Tongue (tissue), 2 donors: ENCODE data around the gene CAMTA1. TPM values are rescaled to one million over a fixed set of nuclear protein-coding genes. Genes with fewer than 3 reads are reported as not detected.
A peak's percentile ranks its signal among the peaks of the same experiment; 100 is the strongest.
"Not testable (repeated sequence)": the region's sequence is repeated elsewhere in the genome, so short reads cannot be mapped to it uniquely, and the experiment has no call there.

ENCODE experiments used
- DNase-seq: peaks from one replicate; pipeline ENCODE4 v3.0.0-alpha.2; 2015
- total RNA-seq: library from RNA; depleted of rRNA; stranded (reverse); fragments of >200 nt; gene quantifications from one replicate; pipeline ENCODE4 v1.2.3, GENCODE V29; 2014

CAMTA1 gene
- total RNA-seq, 1 donor from 2014 or later: 60.6 TPM

DNA sequence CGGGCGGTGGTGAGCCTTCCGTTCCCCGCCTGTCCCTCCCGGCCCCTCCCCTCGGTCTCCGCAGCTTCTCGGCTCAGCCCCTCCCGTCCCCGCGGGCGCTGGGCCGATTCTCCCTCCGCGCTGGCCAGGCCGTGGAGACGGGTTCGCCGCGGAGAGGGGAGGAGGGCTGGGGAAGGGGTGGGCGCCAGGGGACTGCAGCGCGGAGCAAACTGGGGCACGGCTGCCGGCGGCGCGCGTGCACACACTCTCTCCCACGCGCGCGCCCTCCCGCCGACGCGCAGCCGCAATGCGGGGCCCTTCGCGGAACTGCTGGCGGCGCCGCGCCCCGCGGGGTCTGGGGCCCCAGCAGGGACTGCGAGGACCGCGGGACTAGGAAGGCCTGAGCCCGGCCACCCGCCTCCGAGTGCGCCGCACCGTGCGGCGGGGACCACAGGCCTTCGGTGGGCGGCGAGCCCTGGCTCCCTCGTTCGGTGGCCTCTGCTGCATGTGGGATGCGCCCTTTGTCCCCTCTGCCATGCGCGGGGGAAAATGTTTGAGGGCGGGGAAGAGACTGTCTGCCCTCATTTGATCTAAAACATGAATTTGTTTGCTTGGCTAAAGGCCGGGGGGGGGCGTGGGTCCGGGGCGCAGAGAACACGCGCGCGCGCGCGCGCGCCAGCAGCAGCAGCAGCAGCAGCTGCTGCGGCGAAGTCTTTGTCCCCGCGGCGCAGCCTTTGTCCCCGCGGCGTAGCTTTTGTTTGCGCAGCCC, 895.1 kb downstream of the CAMTA1 start:
- DNase-seq: peak; percentile 85

DNA sequence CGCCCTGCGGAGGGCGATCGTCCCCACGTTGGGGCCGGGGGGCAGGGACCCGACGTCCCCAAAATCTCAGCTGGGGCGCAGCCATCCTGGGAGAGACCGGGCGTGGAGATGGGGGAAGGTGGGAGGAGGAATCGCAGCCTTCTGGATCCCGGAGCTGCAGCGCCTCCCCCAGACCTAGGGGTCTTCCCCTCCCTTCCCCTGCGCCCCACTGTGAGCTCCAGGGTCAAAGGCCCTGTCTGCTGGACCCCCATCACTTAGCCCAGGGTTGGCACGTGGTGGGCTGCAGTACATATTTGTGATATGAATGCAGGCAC, 895.7 kb downstream of the CAMTA1 start:
- no peak for DNase-seq

DNA sequence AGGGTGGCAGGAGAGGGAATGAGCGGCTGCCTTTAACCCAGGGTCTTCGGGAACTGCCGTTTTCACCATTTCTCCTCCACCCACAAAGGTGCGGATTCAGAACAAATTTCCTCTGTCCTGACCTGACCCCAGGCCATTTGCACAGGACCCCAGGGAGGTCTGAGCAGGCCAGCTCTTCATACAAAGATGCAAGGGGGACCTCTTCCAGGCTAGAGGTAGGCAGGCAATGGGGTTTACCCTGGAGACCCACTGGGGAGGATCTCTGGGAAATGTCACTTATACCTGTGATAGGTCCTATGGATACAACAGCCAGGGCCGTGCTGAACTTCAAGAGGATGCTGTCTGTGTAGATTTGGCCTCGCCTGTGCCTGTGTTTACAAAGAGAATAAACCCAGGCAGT, 896.1 kb downstream of the CAMTA1 start:
- DNase-seq: no peak

DNA sequence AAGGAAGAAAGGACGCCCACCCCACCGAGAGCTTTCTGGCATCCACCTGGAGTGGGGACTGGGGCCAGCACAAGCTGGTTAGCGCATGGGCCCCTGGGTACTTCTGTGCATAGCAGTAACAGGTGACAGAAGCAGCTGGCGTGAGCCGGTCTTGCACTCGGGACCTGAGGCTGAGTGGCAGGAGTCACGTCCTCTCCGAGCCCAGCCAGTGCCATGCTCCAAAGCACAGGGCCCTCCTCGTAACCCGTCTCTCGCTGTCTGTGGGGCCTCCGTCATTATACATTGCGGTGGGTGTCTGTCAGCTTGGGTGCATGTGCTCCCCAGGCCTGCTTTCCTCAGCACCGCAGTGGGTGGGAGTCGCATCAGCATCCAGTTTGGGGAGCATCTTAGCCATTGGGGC, 898.3 kb downstream of the CAMTA1 start:
- no peak for DNase-seq

DNA sequence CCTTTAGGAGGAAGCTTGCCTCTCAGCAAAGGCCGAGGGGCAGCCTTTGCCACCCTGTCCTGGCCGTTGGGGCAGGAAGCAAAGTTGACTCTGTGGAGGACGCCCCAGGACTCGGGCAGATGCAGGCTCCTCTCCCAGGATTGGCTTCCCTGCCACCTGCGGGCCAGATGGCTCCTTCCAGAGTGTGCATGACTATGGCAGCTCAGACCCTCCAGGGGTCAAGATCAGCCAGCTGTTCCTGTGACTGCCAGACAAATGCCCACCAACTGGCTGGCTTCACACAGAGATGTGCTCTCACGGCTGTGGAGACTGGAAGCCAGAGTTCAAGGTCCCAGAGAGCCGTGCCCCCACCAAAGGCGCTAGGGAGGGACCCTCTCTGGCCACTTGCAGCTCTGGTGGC, 898.9 kb downstream of the CAMTA1 start:
- DNase-seq: peak; percentile 57

DNA sequence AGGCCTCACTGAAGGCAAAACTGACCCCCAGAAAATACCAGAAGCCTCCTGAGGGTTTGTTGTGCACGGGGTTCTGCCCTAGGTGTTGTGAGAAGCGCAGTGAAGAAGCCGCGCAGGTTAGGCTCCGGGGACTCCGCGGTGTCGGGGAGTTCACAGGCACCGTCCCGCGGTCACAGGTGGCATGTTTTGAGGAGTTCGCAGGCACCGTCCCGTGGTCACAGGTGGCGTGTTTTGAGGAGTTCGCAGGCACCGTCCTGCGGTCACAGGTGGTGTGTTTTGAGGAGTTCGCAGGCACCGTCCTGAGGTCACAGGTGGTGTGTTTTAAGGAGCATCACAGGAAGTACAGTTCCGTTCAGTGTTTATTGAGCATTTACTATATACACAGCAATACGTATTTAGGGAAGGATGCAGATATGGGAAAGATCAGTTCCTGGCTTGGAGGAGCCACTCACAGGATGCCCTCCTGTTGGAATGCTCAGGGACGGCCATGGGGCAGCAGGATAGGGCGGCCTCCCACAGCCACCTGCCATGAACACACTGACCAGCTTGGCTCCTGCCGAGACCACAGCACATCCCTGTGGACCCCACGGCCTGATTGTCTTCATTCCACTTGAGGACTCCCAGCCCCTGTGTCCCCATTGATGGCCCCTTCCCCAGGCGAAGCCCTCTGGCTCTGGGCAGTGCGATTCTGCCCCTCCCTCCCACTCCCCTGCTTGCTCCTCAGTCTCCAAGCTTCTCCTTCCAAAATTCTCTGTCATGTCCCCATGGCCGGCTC, 899.8 kb downstream of the CAMTA1 start:
- DNase-seq: no peak

DNA sequence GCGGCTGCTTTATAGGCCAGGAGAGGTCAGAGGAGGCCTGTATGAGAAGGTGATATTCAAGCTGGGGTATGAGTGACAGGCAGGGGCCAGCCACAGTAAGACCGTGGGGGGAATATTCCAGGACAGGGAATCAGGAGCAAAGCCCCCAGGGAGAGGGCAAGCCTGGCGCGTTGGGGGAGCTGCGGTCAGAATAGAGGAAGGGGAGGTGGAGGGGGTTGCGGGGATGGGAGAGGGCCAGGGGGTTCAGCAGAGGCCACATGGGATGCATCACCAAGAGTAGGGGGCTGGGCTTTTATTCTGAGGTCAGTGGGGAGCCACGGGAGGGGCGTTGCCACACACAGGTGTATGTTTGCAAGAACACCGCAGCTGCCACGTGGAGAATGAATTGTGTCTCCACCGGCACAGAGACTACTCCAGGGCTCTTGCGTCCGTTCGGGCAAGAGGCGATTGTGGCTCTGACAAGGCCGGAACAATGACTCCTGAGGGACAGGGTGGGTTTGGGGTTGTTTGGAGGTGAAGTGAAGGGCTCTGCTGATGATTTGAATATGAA, 901.1 kb downstream of the CAMTA1 start:
- no peak for DNase-seq

DNA sequence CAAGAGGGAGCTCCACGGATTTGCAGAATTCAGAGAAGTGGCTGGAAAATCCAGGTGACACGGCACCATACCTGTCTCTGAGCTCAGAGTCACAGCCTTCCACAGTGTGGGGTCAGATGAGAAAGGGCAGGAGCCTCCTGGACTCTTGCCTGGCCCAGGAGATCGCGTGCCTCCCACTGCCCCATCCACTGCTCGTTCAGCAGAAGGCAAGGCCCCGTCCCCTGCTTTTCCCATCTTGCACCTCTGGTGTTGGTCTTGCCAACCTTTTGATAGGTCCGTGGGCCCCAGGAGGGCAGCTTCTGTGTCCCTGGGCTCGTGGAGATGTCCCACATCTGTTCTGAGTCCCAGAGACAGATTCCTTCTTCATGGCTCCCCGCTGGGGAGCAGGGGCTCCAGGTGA, 902.2 kb downstream of the CAMTA1 start:
- no peak for DNase-seq

DNA sequence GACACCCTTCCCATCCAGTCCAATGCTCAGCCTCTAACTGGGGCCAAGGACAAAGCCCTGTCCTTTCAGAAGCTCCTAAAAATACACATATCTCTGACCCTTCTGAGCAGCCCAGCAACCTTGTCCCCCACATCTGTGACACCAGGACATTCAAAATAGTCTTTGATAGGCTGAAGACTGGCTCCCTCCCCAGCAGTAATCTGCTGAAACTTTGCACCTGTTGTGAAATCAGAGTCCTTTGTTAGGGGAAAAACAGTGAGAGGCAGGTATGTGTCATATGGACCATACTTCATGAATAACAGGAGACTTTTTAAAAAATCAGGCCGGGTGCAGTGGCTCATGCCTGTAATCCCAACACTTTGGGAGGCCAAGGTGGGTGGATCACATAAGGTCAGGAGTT, 903.4 kb downstream of the CAMTA1 start:
- no peak for DNase-seq

DNA sequence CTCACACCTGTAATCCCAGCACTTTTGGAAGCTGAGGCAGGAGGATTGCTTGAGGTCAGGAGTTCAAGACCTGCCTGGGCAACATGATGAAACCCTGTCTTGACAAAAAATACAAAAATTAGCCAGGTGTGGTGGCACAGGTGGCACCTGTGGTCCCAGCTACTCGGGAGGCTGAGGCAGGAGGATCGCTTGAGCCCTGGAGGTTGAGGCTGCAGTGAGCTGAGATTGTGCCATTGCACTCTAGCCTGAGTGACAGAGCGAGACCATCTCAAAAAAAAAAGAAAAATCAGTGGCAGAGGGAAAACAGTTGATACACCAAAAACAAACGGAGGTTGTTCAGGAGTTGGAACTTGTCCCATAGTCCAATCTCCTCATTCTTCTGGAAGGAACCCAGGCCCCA, 904.1 kb downstream of the CAMTA1 start:
- DNase-seq: not testable (repeated sequence)

DNA sequence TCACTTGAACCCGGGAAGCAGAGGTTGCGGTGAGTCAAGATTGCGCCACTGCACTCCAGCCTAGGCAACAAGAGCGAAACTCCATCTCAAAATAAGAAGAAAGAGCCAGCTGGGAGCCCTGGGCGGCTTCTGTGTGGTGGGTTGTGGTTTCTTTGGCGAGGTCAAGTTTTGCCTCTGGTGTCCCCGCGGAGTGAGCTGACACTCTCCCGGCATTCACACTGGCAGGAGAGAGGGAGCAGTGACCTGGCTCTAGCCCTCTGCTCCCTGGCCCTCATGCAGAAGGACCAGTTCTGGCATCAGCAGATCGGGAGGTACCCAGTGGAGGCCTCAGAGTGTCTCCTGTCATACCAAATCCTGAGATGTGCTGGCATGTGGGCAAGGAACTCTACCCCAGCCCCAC, 904.8 kb downstream of the CAMTA1 start:
- DNase-seq: no peak

DNA sequence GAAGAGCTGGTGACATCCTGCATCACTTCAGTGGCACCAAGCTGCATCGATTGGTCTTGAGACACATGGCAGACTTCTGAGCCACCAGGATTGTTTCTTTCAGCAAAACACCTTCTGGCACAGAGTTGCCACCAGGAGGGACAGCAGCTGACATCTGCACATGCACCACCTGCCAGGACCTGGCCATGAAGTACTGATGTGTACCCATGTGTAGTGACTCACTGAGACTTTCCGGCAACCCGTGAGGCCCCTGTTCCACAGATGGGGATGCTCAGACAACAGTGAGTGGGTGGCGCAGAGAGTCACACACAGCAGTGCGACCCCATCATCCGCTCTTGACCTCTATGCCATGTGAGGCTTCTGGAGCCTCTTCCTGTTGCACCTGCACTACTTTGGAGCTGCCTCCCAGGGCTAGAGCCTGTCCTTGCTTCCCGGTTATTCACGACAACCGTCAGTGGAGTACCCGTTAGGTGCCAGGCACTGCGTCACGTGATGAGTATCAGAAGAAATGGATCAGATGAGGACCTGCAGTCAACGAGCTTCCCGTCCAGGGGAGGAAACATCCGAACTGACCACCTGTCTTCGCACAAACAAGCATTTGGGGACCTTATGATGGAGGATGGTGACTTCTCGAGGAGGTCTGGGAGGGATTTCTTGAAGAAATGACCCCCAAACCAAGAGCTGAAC, 905.4 kb downstream of the CAMTA1 start:
- DNase-seq: no peak

DNA sequence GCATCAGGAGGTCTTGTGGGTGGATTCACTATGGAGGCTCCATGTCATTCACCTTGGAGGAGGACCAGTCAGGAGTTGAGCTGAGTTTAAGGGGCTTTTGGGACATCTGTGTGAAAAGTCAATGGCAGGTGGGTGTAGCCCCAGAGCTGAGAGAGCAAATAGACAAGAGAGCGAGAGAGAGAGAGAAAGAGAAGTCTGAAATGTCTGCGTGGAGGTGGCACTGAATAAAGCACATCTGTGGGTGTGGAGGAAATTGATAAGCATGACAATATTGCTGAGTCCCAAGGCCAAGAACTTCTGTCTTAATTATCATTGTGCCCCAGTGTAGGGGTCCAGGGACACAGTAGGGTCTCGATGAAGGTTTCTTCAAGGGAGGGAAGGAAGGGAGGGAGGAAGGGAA, 906.3 kb downstream of the CAMTA1 start:
- no peak for DNase-seq

DNA sequence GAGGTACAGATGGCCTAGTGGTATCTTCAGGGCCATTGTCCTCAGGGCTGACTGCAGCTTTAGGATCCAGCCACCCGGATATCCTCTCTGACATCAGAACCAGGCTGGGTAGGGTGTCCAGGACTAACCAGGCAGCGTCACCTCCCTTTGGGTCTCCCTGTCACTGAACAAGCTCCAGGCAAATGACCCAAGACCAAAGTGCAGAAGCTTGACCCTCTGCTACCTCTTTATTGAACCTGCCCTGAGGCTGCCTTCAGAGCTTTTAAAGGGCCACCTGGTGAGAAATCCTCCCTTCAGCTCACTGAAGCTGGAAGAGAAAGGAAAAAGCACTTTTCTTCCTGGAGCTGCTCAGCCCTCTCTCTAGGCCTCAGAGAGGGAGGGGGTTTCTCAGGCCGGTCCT, 906.8 kb downstream of the CAMTA1 start:
- DNase-seq: no peak

DNA sequence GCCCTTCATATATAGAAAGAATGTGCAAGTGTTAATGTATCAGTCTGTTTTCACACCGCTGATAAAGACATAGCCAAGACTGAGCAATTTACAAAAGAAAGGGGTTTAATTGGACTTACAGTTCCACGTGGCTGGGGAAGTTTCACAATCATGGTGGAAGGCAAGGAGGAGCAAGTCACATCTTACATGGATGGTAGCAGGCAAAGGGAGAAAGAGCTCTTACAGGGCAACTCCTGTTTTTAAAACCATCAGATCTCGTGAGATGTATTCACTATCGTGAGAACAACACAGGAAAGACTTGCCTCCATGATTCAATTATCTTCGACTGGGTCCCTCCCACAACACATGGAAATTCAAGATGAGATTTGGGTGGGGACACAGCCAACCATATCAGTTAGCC, 907.8 kb downstream of the CAMTA1 start:
- not testable (repeated sequence) for DNase-seq

DNA sequence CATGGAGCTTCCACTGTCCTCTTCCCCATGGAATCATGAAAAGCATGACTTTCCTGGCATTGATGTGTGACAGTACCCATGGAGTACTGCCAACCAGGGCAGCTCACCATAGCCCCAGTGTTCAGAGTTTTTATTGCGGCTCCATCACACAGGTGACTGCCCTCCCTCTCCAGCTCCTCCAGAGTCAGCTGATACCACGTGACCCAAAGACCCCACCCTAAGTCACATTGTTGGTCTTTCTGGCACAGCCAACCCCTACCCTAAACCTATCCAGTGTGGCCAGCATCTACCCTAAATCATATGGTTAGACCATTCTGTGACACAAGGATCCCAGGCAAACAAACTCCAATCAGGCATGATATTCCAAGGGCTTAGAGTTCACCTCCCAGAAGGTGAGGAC, 908.4 kb downstream of the CAMTA1 start:
- no peak for DNase-seq

DNA sequence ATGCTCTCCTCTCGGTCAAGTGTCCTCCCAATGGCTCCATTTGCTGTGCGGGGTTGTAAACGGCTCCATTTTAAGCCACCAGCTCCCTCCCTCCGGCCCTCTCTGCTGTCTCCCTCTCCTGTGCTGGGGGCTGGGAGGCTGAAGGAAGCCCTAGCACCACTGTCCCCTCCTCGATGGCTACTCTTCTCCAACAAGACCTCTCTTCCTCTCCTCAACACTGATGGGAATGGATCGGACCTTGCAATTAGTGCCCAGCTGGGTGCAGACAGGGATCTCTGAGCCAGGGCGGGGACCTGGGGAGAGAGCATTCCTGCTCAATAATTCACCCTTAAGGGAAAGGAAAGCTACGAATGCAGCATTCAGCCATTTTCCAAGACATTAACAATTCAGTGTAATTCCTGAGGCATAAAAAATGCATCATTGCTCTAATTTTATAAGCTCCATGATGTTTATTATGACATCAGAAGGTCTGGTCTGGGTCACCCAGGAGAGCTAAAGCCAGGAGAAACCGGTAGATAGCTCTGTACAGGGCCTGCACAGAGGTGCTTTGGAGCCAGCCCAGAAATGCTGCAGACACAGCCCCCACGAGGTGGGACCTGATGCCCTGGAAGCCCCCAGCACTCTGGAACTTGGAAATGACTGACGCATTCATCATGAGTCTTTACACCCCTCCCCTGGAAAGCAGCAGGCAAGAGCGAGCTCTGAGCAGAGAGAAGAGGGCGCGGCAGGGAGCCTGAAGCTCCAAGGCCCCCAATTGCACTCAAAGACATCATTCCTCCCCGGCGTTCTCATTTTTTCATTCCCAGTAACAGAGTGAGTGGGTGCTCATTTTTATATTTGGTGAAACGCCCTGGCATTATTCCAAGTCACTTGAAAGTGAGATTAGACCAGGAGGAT, 909.6 kb downstream of the CAMTA1 start:
- no peak for DNase-seq

DNA sequence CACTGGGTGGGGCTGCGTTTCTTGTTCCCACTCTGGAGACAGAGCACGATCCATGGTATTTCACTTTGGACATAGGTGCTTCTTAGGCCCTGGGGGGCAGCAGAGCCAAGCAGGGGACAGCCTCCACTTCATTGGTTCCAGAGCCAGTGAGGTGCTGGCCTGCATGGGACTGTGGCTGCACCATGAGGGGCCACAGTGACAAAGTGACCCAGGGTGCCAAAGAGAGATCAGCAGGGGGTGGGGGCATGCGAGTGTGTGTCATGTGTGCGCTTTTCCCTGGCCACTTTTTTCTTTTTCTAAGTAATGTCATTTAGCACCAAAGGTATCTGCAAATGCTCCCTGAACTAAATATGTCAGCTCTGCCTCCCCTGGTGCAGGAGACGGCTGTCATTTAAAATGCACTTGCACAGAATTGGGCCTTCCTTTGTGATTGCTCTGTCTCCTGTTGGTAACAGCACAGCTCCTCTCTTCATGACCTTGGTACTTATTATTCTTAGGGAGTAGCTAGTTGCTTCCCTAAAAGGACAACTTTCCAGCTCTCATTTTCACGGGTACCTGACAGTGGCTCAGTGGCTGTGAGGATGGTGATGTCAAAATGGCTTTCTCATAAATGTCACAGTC, 910.4 kb downstream of the CAMTA1 start:
- DNase-seq: no peak

DNA sequence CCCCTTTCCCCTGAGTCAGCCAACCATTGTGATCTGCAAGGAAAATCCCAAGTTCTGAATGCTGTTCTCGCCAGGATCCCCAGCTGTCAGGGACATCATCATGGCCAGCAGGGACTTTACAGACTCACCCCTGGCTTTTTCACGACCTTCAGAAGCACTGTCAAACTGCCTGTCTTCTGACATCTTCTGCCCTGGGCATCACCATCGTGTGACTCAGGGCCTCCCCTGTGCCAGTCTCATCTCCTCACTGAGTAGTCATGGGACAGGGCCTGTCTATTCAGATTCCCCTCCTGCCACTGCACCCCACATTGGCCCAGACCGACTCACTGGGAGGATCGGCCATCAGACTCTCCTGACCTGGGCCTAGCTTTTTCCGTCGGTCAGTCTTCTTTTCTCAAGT, 913.4 kb downstream of the CAMTA1 start:
- no peak for DNase-seq

DNA sequence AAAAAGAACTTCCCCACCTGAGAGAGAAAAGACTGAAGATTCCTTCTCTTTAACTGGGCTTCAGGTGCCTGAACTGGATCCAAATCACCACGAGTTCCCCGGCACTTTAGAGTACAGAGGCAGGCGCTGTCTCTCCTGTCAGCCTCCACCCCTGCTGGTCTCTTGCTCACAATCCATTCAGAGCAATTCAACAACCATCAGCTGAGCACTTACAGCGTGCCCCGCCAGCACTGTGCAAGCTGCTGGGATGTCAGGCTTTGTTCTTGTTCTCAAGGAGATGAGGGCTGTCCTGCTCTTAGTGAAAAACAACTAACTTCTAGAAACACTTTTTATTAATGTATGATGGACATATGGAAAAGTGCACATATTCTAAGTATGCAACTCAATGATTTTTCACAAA, 917.1 kb downstream of the CAMTA1 start:
- no peak for DNase-seq

DNA sequence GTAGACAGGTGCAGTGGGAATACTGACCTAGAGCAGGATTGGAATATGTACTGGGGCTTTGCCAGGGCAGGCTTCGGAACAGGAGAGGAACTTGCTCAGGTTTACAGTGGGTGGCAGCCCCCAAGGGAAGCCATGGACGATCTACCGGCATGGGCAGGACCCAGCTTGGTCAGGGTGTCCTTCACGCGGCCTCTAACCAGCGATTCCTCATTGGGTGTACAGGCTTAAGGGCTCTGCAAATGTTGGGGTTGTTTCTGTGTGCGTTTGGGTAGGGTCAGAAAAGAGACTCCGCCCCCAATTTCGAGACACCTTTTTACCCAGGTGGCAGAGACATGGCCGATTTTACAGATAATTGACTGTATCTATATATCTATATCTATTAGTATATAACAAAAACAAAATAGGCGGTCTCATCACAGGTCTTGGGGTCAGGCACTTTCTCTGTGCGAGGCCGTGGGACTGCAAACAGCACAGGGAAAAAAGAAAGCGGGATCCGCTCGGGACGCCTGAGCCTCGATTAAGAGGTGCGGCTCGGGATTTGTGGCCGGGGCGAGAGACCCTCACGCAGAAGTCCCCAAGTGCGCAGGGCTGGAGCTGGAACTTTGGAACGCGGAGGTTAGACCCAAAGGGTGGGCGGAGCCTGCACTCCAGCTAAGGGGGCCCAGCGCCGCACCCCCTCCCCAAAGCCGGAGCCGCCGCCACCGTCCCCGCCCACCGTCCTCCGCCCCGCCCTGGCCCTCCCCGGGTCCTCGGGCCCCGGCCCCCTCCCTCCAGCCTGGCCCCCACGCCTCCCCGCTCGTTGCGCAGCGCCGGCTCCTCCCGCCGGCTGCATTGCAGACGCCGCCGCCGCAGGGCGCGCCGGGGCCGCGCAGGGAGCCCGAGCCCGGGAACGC, 918.3 kb downstream of the CAMTA1 start:
- peak; percentile 57 for DNase-seq
